Natural killer cell (primary cell): Measurements from ENCODE around the gene CACNA1B. TPM values are rescaled to one million over a fixed set of nuclear protein-coding genes. Genes with fewer than 3 reads are reported as not detected.

ENCODE experiments used
- ATAC-seq, 3 donors: fragments of 150-1000 bp in 2 of 3; fragments of 200-7000 bp in 1 of 3; cut with Tn5 transposase; 1 replicate in 1 of 3; 2 replicates in 2 of 3; pipeline ENCODE4 v1.10.0; 2021; ENCODE audit warnings: mild to moderate bottlenecking in 2 of 3, moderate library complexity in 2 of 3
- DNase-seq, 2 donors: peaks; one replicate each; pipeline versions ENCODE4 v3.0.0 to v3.0.0-alpha.2; 2013 to 2021; ENCODE audit warnings: mixed read lengths in 1 of 2
- H3K27ac ChIP-seq: one replicate; pipeline ENCODE4 v1.5.1; 2013; ENCODE audit warnings: mild to moderate bottlenecking, low read length
- H3K27me3 ChIP-seq: one replicate; pipeline ENCODE4 v1.6.1; 2013; ENCODE audit warnings: low read length; ENCODE audit not compliant: control insufficient read depth, insufficient read depth
- H3K36me3 ChIP-seq: one replicate; pipeline ENCODE4 v1.6.1; 2013; ENCODE audit warnings: low read length; ENCODE audit not compliant: control insufficient read depth, insufficient read depth
- H3K4me1 ChIP-seq: one replicate; pipeline ENCODE4 v1.6.1; 2013; ENCODE audit warnings: low read length; ENCODE audit not compliant: control insufficient read depth, insufficient read depth
- H3K4me3 ChIP-seq: one replicate; pipeline ENCODE4 v1.5.1; 2013; ENCODE audit warnings: low read length
- H3K9me3 ChIP-seq: one replicate; pipeline ENCODE4 v1.6.1; 2013; ENCODE audit warnings: low read length; ENCODE audit not compliant: control insufficient read depth, insufficient read depth
- H3K27ac Mint-ChIP-seq, 2 donors: one replicate each; pipeline ENCODE4 v1.8.0; 2022; ENCODE audit warnings: mild to moderate bottlenecking in 2 of 2, mixed read lengths in 2 of 2, moderate library complexity in 1 of 2
- H3K27me3 Mint-ChIP-seq, 2 donors: one replicate each; pipeline ENCODE4 v1.8.0; 2022; ENCODE audit warnings: low read depth in 2 of 2, mixed read lengths in 2 of 2
- H3K36me3 Mint-ChIP-seq: one replicate; pipeline ENCODE4 v1.8.0; 2022; ENCODE audit warnings: mixed read lengths
- H3K4me1 Mint-ChIP-seq, 2 donors: one replicate each; pipeline ENCODE4 v1.8.0; 2022; ENCODE audit warnings: mixed read lengths in 2 of 2
- H3K4me3 Mint-ChIP-seq: one replicate; pipeline ENCODE4 v1.8.0; 2022; ENCODE audit warnings: mild to moderate bottlenecking, moderate library complexity, mixed read lengths
- H3K9me3 Mint-ChIP-seq, 2 donors: one replicate each; pipeline ENCODE4 v1.8.0; 2022; ENCODE audit warnings: mixed read lengths in 2 of 2
- CTCF ChIP-seq: fragments of 200-600 bp; IDR thresholded peaks from one replicate; pipeline ENCODE4 v1.8.0; 2022; ENCODE audit warnings: antibody characterized with exemption
- WGBS: methylation state at CpG from one replicate; pipeline ENCODE4 v1.1.7; 2013; ENCODE audit warnings: missing lambda C conversion rate; ENCODE audit not compliant: insufficient coverage; 5-methylcytosine and 5-hydroxymethylcytosine counted together
- intact Hi-C: fragments of 100-400 bp; cut with micrococcal nuclease; formaldehyde crosslinking; loops from one replicate; pipeline ENCODE4 v1.14.2; 2022
- total RNA-seq, 4 donors: library from RNA; stranded (reverse); fragments of 120-200 nt in 1 of 4; gene quantifications; one replicate each; pipeline versions ENCODE4 v1.2.3 to v1.2.4, GENCODE V29; 2013 to 2022

CACNA1B gene
- total RNA-seq, 3 donors from 2014 or later (not counting 1 experiment from before 2014, with no cell fraction given) = 0.07 TPM; not detected in 2

GRCh38 chr9:138063785-138064184 lies 186.2 kb downstream of the CACNA1B start:
- H3K4me1 ChIP-seq = no peaks in the 10 kb centered on the region
- no peaks in the 10 kb centered on the region for H3K9me3 Mint-ChIP-seq
- no peaks in the 10 kb centered on the region for H3K36me3 ChIP-seq
- no peak overlapping the region for H3K4me3 Mint-ChIP-seq
- no peak for ATAC-seq
- no peak overlapping the region for H3K27ac Mint-ChIP-seq
- H3K27me3 ChIP-seq = no peaks in the 10 kb centered on the region
- TF ChIP-seq CTCF = no peak
- peaks cover 3 to 8% of the 10 kb centered on the region in 2 donors for H3K27me3 Mint-ChIP-seq
- H3K27ac ChIP-seq = no peak overlapping the region
- intact Hi-C loops = no loop called here
- WGBS = 86% methylated on average over 8 of the region's 9 CpGs
- no peak for DNase-seq
- H3K9me3 ChIP-seq = no peaks in the 10 kb centered on the region
- H3K36me3 Mint-ChIP-seq = no peaks in the 10 kb centered on the region
- H3K4me1 Mint-ChIP-seq = no peaks in the 10 kb centered on the region
- no peak overlapping the region for H3K4me3 ChIP-seq

GRCh38 chr9:138064547-138064946 lies 187.0 kb downstream of the CACNA1B start:
- TF ChIP-seq CTCF = no peak
- Histone ChIP-seq H3K36me3 (no peaks in the 10 kb centered on the region), H3K27ac (no peak overlapping the region), H3K4me3 (no peak overlapping the region), H3K27me3 (no peaks in the 10 kb centered on the region), H3K4me1 (no peaks in the 10 kb centered on the region), H3K9me3 (no peaks in the 10 kb centered on the region)
- Mint-ChIP-seq H3K36me3 (no peaks in the 10 kb centered on the region), H3K9me3 (no peaks in the 10 kb centered on the region), H3K27ac (no peak overlapping the region), H3K27me3 (peaks cover under 1 to 8% of the 10 kb centered on the region in 2 donors), H3K4me3 (no peak overlapping the region), H3K4me1 (no peaks in the 10 kb centered on the region)
- ATAC-seq = no peak
- WGBS = 88% methylated on average over 7 of the region's 7 CpGs
- DNase-seq = no peak
- intact Hi-C loops = no loop called here

GRCh38 chr9:138065287-138065686 lies 187.7 kb downstream of the CACNA1B start:
- WGBS = 87% methylated on average over 9 of the region's 9 CpGs
- no peaks in the 10 kb centered on the region for H3K9me3 ChIP-seq

More at GRCh38 chr9:138065287-138065686, 187.7 kb downstream of the CACNA1B start:
- H3K36me3 ChIP-seq = no peaks in the 10 kb centered on the region
- no peak overlapping the region for H3K27ac ChIP-seq
- H3K36me3 Mint-ChIP-seq = no peaks in the 10 kb centered on the region
- ATAC-seq (no peak), DNase-seq (no peak)
- H3K4me3 Mint-ChIP-seq = no peak overlapping the region
- H3K4me1 Mint-ChIP-seq = no peaks in the 10 kb centered on the region
- intact Hi-C loops = no loop called here
- no peak for TF ChIP-seq CTCF
- no peaks in the 10 kb centered on the region for H3K4me1 ChIP-seq
- peaks cover 0 to 8% of the 10 kb centered on the region in 2 donors for H3K27me3 Mint-ChIP-seq
- H3K27ac Mint-ChIP-seq = no peak overlapping the region
- no peaks in the 10 kb centered on the region for H3K27me3 ChIP-seq
- no peak overlapping the region for H3K4me3 ChIP-seq
- H3K9me3 Mint-ChIP-seq = no peaks in the 10 kb centered on the region
